K562 (cell line): ENCODE measurements around the gene CTRL. TPM values are rescaled to one million over a fixed set of nuclear protein-coding genes. Genes with fewer than 3 reads are reported as not detected.

Source experiments
- ATF7 ChIP-seq: fragments of 450-650 bp; IDR thresholded peaks from 2 replicates; pipeline ENCODE4 v1.7.1; 2014; ENCODE audit warnings: mild to moderate bottlenecking, moderate library complexity
- CEBPB ChIP-seq: fragments of 450-650 bp; IDR thresholded peaks from 2 replicates; pipeline ENCODE4 v1.6.1; 2016; ENCODE audit warnings: missing genetic modification characterization, missing compliant biosample characterization
- CHD2 ChIP-seq: IDR thresholded peaks from 2 replicates; pipeline ENCODE4 v1.6.1; 2011; ENCODE audit warnings: low read depth, low read length
- DIDO1 ChIP-seq: fragments of 450-650 bp; IDR thresholded peaks from 2 replicates; pipeline ENCODE4 v1.6.1; 2016; ENCODE audit warnings: low read depth, missing biosample characterization, missing genetic modification characterization
- FOXK1 ChIP-seq: sonication (generic); formaldehyde crosslinking; IDR thresholded peaks from 2 replicates; pipeline ENCODE4 v1.8.0; 2022; ENCODE audit warnings: missing genetic modification reagents, mild to moderate bottlenecking, borderline replicate concordance
- KLF1 ChIP-seq: fragments of 450-650 bp; IDR thresholded peaks from 2 replicates; pipeline ENCODE4 v1.6.1; 2016; ENCODE audit warnings: missing genetic modification characterization, missing compliant biosample characterization
- LEF1 ChIP-seq: fragments of 450-650 bp; IDR thresholded peaks from 2 replicates; pipeline ENCODE4 v1.6.1; 2016; ENCODE audit warnings: mild to moderate bottlenecking
- MAFG ChIP-seq: fragments of 450-650 bp; conservative IDR thresholded peaks from 2 replicates; pipeline ENCODE4 v1.6.1; 2016; ENCODE audit warnings: missing genetic modification characterization, missing compliant biosample characterization
- MAFK ChIP-seq: IDR thresholded peaks from 2 replicates; pipeline ENCODE4 v1.6.1; 2011; ENCODE audit warnings: low read length, improper control_type of control experiment
- MCM5 ChIP-seq: fragments of 450-650 bp; IDR thresholded peaks from 2 replicates; pipeline ENCODE4 v1.6.1; 2016; ENCODE audit warnings: low read depth
- MEIS2 ChIP-seq: fragments of 450-650 bp; IDR thresholded peaks from 2 replicates; pipeline ENCODE4 v1.6.1; 2014; ENCODE audit warnings: mild to moderate bottlenecking; ENCODE audit not compliant: partially characterized antibody
- PRPF4 ChIP-seq: fragments of 200-400 bp; formaldehyde crosslinking; IDR thresholded peaks from one replicate; pipeline ENCODE4 v1.6.1; 2017; ENCODE audit warnings: low read length, low read depth, mild to moderate bottlenecking; ENCODE audit not compliant: insufficient read depth, poor library complexity, severe bottlenecking
- RBM39 ChIP-seq: fragments of 200-400 bp; formaldehyde crosslinking; optimal IDR thresholded peaks from 2 replicates; pipeline ENCODE3; 2018; ENCODE audit warnings: low read depth, low read length
- SMARCA4 ChIP-seq: fragments of 450-650 bp; IDR thresholded peaks from 2 replicates; pipeline ENCODE4 v1.6.1; 2016
- TRIM24 ChIP-seq, 2 experiments: fragments of 450-650 bp; IDR thresholded peaks; 2 replicates each; pipeline ENCODE4 v1.6.1; 2016
- ZBTB7A ChIP-seq: IDR thresholded peaks from 2 replicates; pipeline ENCODE4 v1.6.1; 2011; ENCODE audit warnings: low read depth, mild to moderate bottlenecking, low read length, moderate library complexity, borderline replicate concordance; ENCODE audit not compliant: control insufficient read depth
- ZKSCAN1 ChIP-seq: fragments of 150-350 bp; IDR thresholded peaks from 2 replicates; pipeline ENCODE4 v1.6.1; 2016; ENCODE audit warnings: low read depth, low read length
- ZNF263 ChIP-seq: sonication (generic); formaldehyde crosslinking; IDR thresholded peaks from 2 replicates; pipeline ENCODE4 v1.8.0; 2022; ENCODE audit warnings: mild to moderate bottlenecking, missing genetic modification reagents, borderline replicate concordance
- ZNF780A ChIP-seq: fragments of 250-450 bp; sonication (Bioruptor Pico); IDR thresholded peaks from 2 replicates; pipeline ENCODE4 v1.5.0; 2021; ENCODE audit warnings: mild to moderate bottlenecking
- polyA plus RNA-seq, 8 experiments: library from polyadenylated mRNA; depleted of rRNA in 4 of 8; stranded (reverse) in 5 of 8; unstranded in 3 of 8; fragments of >200 nt; fragmentation: Nextera tagmentation in 2 of 8; fragmentation: Illumina TruSeq in 1 of 8; extraction: Ambion mirVana in 2 of 8; extraction: Trizol in 1 of 8; gene quantifications; 2 replicates each; pipeline versions ENCODE4 v1.2.1 to v1.2.3, GENCODE V29; 2011 to 2014; ENCODE audit warnings: inconsistent platforms in 1 of 8, missing spikeins in 1 of 8
- total RNA-seq, 7 experiments: library from RNA; depleted of rRNA in 6 of 7; stranded (reverse); fragments of >200 nt in 6 of 7; fragmentation: Illumina TruSeq in 2 of 7; extraction: Trizol in 2 of 7; gene quantifications; 2 replicates each; pipeline versions ENCODE4 v1.2.1 to v1.2.3, GENCODE V29; 2011 to 2021; ENCODE audit warnings: low replicate concordance in 1 of 7
- TF ChIP-seq, protein P1 (sequence below): sonication (generic); formaldehyde crosslinking; IDR thresholded peaks from 2 replicates; pipeline ENCODE4 v1.8.0; 2022; ENCODE audit warnings: missing genetic modification reagents, mild to moderate bottlenecking, moderate library complexity, borderline replicate concordance
- TF ChIP-seq, protein P2 (sequence below): fragments of 250-450 bp; sonication (Bioruptor Pico); IDR thresholded peaks from 2 replicates; pipeline ENCODE4 v1.4.0; 2020
- TF ChIP-seq, protein P3 (sequence below): IDR thresholded peaks from 2 replicates; pipeline ENCODE4 v1.6.1; 2012; ENCODE audit warnings: low read depth, low read length, improper control_type of control experiment, borderline replicate concordance

The CTRL gene
- total and polyA plus RNA-seq, 9 of the 15 experiments (the other 6 are each of a cell fraction or from before 2014, with no cell fraction given): 1.4 to 5.6 (median 2.5) TPM

DNA sequence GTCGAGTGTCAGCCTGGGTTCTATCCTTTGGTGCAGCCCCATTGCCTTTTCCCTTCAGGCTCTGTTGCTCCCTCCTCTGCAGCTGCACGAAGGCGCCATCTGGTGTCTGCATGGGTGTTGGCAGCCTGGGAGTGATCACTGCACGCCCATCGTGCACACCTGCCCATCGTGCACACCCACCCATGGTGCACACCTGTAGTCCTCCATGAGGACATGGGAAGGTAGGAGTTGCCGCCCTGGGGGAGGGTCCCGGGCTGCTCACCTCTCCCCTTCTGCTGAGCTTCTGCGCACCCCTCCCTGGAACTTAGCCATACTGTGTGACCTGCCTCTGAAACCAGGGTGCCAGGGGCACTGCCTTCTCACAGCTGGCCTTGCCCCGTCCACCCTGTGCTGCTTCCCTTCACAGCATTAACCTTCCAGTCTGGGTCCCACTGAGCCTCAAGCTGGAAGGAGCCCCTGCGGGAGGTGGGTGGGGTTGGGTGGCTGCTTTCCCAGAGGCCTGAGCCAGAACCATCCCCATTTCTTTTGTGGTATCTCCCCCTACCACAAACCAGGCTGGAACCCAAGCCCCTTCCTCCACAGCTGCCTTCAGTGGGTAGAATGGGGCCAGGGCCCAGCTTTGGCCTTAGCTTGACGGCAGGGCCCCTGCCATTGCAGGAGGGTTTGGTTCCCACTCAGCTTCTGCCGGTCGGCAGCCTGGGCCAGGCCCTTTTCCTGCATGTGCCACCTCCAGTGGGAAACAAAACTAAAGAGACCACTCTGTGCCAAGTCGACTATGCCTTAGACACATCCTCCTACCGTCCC, 2.9 kb downstream of the CTRL start (continued):
- TF ChIP-seq KLF1 (tag) (no peak), ZNF780A (CRISPR knock-in tag) (no peak), MEIS2 (no peak), SMARCA4 (no peak), MAFG (tag) (no peak), PRPF4 (no peak), ZKSCAN1 (0 out of 2 replicates have a peak, but pooled peaks have one; percentile 43), RBM39 (no peak), TRIM24 (IDR thresholded peaks at IDR 0.05) (no peak), LEF1 (no peak), FOXK1 (no peak), MAFK (no peak), ATF7 (no peak), ZNF263 (CRISPR knock-in tag) (no peak), DIDO1 (tag) (no peak), ZBTB7A (no peak), CEBPB (tag) (no peak), MCM5 (no peak), CHD2 (no peak)
- TF ChIP-seq, protein P1, sequence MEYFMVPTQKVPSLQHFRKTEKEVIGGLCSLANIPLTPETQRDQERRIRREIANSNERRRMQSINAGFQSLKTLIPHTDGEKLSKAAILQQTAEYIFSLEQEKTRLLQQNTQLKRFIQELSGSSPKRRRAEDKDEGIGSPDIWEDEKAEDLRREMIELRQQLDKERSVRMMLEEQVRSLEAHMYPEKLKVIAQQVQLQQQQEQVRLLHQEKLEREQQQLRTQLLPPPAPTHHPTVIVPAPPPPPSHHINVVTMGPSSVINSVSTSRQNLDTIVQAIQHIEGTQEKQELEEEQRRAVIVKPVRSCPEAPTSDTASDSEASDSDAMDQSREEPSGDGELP (CRISPR knock-in tag): peak; percentile 60; the same call in 1 of the 2 replicates
- TF ChIP-seq, protein P2, sequence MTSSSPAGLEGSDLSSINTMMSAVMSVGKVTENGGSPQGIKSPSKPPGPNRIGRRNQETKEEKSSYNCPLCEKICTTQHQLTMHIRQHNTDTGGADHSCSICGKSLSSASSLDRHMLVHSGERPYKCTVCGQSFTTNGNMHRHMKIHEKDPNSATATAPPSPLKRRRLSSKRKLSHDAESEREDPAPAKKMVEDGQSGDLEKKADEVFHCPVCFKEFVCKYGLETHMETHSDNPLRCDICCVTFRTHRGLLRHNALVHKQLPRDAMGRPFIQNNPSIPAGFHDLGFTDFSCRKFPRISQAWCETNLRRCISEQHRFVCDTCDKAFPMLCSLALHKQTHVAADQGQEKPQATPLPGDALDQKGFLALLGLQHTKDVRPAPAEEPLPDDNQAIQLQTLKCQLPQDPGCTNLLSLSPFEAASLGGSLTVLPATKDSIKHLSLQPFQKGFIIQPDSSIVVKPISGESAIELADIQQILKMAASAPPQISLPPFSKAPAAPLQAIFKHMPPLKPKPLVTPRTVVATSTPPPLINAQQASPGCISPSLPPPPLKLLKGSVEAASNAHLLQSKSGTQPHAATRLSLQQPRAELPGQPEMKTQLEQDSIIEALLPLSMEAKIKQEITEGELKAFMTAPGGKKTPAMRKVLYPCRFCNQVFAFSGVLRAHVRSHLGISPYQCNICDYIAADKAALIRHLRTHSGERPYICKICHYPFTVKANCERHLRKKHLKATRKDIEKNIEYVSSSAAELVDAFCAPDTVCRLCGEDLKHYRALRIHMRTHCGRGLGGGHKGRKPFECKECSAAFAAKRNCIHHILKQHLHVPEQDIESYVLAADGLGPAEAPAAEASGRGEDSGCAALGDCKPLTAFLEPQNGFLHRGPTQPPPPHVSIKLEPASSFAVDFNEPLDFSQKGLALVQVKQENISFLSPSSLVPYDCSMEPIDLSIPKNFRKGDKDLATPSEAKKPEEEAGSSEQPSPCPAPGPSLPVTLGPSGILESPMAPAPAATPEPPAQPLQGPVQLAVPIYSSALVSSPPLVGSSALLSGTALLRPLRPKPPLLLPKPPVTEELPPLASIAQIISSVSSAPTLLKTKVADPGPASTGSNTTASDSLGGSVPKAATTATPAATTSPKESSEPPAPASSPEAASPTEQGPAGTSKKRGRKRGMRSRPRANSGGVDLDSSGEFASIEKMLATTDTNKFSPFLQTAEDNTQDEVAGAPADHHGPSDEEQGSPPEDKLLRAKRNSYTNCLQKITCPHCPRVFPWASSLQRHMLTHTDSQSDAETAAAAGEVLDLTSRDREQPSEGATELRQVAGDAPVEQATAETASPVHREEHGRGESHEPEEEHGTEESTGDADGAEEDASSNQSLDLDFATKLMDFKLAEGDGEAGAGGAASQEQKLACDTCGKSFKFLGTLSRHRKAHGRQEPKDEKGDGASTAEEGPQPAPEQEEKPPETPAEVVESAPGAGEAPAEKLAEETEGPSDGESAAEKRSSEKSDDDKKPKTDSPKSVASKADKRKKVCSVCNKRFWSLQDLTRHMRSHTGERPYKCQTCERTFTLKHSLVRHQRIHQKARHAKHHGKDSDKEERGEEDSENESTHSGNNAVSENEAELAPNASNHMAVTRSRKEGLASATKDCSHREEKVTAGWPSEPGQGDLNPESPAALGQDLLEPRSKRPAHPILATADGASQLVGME (CRISPR knock-in tag): no peak
- TF ChIP-seq, protein P3, sequence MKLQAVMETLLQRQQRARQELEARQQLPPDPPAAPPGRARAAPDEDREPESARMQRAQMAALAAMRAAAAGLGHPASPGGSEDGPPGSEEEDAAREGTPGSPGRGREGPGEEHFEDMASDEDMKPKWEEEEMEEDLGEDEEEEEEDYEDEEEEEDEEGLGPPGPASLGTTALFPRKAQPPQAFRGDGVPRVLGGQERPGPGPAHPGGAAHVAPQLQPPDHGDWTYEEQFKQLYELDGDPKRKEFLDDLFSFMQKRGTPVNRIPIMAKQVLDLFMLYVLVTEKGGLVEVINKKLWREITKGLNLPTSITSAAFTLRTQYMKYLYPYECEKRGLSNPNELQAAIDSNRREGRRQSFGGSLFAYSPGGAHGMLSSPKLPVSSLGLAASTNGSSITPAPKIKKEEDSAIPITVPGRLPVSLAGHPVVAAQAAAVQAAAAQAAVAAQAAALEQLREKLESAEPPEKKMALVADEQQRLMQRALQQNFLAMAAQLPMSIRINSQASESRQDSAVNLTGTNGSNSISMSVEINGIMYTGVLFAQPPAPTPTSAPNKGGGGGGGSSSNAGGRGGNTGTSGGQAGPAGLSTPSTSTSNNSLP: no peak
